NCI-H128 (cell line): ENCODE results near the gene SIDT2.
"Not testable (repeated sequence)": the region's sequence is repeated elsewhere in the genome, so short reads cannot be mapped to it uniquely, and the experiment has no call there.

Source experiments
- DNase-seq: peaks from one replicate; lab custom pipeline; 2025; ENCODE audit not compliant: unreplicated experiment; lab: John Stamatoyannopoulos, UW

SIDT2 gene

GRCh38 chr11:117171404-117172061, 7.0 kb upstream of the SIDT2 start:
- DNase-seq = no peak

- no peak for DNase-seq
Observed at GRCh38 chr11:117172724-117173421, 5.7 kb upstream of the SIDT2 start.

- no peak for DNase-seq
Observed at GRCh38 chr11:117175104-117175503, 3.4 kb upstream of the SIDT2 start.

GRCh38 chr11:117175781-117176180, 2.8 kb upstream of the SIDT2 start:
- DNase-seq = no peak

- DNase-seq = no peak
Observed at GRCh38 chr11:117176186-117176585, 2.4 kb upstream of the SIDT2 start.

GRCh38 chr11:117177534-117178209, 871 bp upstream of the SIDT2 start:
- DNase-seq = no peak

GRCh38 chr11:117179048-117179999, 781 bp downstream of the SIDT2 start:
- DNase-seq = no peak

GRCh38 chr11:117180020-117180419, 1.5 kb downstream of the SIDT2 start:
- DNase-seq = no peak

- no peak for DNase-seq
Observed at GRCh38 chr11:117180661-117181585, 2.4 kb downstream of the SIDT2 start.

GRCh38 chr11:117181586-117182550, 3.3 kb downstream of the SIDT2 start:
- no peak for DNase-seq

- no peak for DNase-seq
Observed at GRCh38 chr11:117182551-117182935, 4.0 kb downstream of the SIDT2 start.

GRCh38 chr11:117183178-117183577, 4.6 kb downstream of the SIDT2 start:
- DNase-seq = not testable (repeated sequence)

- no peak for DNase-seq
Observed at GRCh38 chr11:117183724-117184349, 5.3 kb downstream of the SIDT2 start.

- DNase-seq = no peak
Observed at GRCh38 chr11:117185736-117186430, 7.3 kb downstream of the SIDT2 start.

- no peak for DNase-seq
Observed at GRCh38 chr11:117186431-117186761, 7.9 kb downstream of the SIDT2 start.

GRCh38 chr11:117187007-117187406, 8.5 kb downstream of the SIDT2 start:
- no peak for DNase-seq

- DNase-seq = no peak
Observed at GRCh38 chr11:117187428-117187798, 8.9 kb downstream of the SIDT2 start.
